ENCODE results near the gene FAM200A. TPM values are rescaled to one million over a fixed set of nuclear protein-coding genes. Genes with fewer than 3 reads are reported as not detected.
"Not testable (repeated sequence)": the region's sequence is repeated elsewhere in the genome, so short reads cannot be mapped to it uniquely, and the experiment has no call there.

FAM200A gene
- total RNA-seq, 6 experiments from 2014 or later, result 1.4 to 3.4 (median 2.3) TPM

- peaks cover 0 to 10% (median 2%) of the 10 kb centered on the region in 4 donors for H3K4me1 ChIP-seq
- intact Hi-C loops (cut with DNase I), result no loop called here
- H3K4me3 ChIP-seq, result peak overlapping the region in 1 of 3 donors; percentile 46
- DNase-seq (no peak), ATAC-seq (no peak)
- TF ChIP-seq POLR2A (IDR thresholded peaks at IDR 0.05), result no peak
- TF ChIP-seq, protein P1, sequence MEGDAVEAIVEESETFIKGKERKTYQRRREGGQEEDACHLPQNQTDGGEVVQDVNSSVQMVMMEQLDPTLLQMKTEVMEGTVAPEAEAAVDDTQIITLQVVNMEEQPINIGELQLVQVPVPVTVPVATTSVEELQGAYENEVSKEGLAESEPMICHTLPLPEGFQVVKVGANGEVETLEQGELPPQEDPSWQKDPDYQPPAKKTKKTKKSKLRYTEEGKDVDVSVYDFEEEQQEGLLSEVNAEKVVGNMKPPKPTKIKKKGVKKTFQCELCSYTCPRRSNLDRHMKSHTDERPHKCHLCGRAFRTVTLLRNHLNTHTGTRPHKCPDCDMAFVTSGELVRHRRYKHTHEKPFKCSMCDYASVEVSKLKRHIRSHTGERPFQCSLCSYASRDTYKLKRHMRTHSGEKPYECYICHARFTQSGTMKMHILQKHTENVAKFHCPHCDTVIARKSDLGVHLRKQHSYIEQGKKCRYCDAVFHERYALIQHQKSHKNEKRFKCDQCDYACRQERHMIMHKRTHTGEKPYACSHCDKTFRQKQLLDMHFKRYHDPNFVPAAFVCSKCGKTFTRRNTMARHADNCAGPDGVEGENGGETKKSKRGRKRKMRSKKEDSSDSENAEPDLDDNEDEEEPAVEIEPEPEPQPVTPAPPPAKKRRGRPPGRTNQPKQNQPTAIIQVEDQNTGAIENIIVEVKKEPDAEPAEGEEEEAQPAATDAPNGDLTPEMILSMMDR (IDR thresholded peaks at IDR 0.05), result no peak
- H3K27ac ChIP-seq, result no peak overlapping the region
- no peaks in the 10 kb centered on the region for H3K9me3 ChIP-seq
- no peaks in the 10 kb centered on the region for H3K27me3 ChIP-seq
- no peaks in the 10 kb centered on the region for H3K36me3 ChIP-seq
- WGBS (ENCODE audit: insufficient coverage, low coverage, low lambda C conversion rate, missing lambda C conversion rate), result 51% methylated on average over 10 of the region's 10 CpGs
Observed at GRCh38 chr7:99579281-99579955, 27.5 kb upstream of the FAM200A start.

DNA sequence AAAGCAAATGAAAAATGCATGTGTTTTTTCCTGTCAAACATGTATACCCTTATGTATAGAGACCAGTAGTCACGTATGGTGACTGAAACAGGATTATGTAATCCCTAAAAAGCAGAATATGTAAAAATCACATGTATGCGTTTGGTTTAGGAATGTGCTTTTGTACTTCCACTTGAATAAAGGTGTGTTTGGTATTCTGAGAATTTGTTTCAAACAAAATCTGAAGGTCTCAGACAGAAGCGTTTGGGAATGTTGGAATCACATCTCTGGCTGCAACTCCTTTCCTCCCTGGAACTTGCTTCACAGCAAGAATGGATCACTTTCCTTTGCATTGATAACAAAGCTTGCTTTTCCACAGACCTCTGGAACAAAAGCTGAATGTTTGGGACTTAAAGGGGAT is 24.3 kb upstream of the FAM200A start:
- TF ChIP-seq, protein P1 (IDR thresholded peaks at IDR 0.05), result no peak
- no peak for TF ChIP-seq POLR2A (IDR thresholded peaks at IDR 0.05)
- H3K27ac ChIP-seq, result no peak overlapping the region
- intact Hi-C loops (cut with DNase I), result no loop called here
- ATAC-seq (no peak), DNase-seq (no peak)
- no peaks in the 10 kb centered on the region for H3K27me3 ChIP-seq
- peaks cover 0 to 11% (median 2%) of the 10 kb centered on the region in 4 donors for H3K36me3 ChIP-seq
- H3K9me3 ChIP-seq, result no peaks in the 10 kb centered on the region
- peaks cover 0 to 10% (median 2%) of the 10 kb centered on the region in 4 donors for H3K4me1 ChIP-seq
- WGBS (ENCODE audit: insufficient coverage, low coverage, low lambda C conversion rate, missing lambda C conversion rate), result 76% methylated on average over 3 of the region's 3 CpGs
- H3K4me3 ChIP-seq, result no peak overlapping the region

DNA sequence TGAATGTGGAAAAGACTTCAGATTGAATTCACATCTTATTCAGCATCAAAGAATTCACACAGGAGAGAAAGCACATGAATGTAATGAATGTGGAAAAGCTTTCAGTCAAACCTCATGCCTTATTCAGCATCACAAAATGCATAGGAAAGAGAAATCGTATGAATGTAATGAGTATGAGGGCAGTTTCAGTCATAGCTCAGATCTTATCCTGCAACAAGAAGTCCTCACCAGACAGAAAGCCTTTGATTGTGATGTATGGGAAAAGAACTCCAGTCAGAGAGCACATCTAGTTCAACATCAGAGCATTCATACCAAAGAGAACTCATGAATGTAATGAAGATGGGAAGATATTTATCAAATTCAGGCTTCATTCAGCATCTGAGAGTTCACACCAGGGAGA is 21.3 kb upstream of the FAM200A start:
- TF ChIP-seq, protein P1 (IDR thresholded peaks at IDR 0.05), result no peak
- no peak for TF ChIP-seq POLR2A (IDR thresholded peaks at IDR 0.05)
- Histone ChIP-seq H3K9me3 (no peaks in the 10 kb centered on the region), H3K4me1 (no peaks in the 10 kb centered on the region), H3K4me3 (no peak overlapping the region), H3K27ac (no peak overlapping the region), H3K27me3 (no peaks in the 10 kb centered on the region), H3K36me3 (peaks cover 0 to 28% (median 4%) of the 10 kb centered on the region in 4 donors)
- ATAC-seq, result no peak
- WGBS (ENCODE audit: insufficient coverage, low coverage, low lambda C conversion rate, missing lambda C conversion rate), result 100% methylated on average over 1 of the region's 1 CpG
- intact Hi-C loops (cut with DNase I), result no loop called here
- no peak for DNase-seq

GRCh38 chr7:99571768-99572167 is 19.9 kb upstream of the FAM200A start:
- DNase-seq (no peak), ATAC-seq (peak; percentile 26 to 74 (median 38))
- peaks cover 0 to 28% (median 4%) of the 10 kb centered on the region in 4 donors for H3K36me3 ChIP-seq
- H3K9me3 ChIP-seq, result no peaks in the 10 kb centered on the region
- 89% methylated on average over 3 of the region's 3 CpGs for WGBS (ENCODE audit: insufficient coverage, low coverage, low lambda C conversion rate, missing lambda C conversion rate)
- no peak for TF ChIP-seq POLR2A (IDR thresholded peaks at IDR 0.05)
- TF ChIP-seq, protein P1 (IDR thresholded peaks at IDR 0.05), result no peak
- no peak overlapping the region for H3K4me3 ChIP-seq
- no peaks in the 10 kb centered on the region for H3K4me1 ChIP-seq
- H3K27me3 ChIP-seq, result no peaks in the 10 kb centered on the region
- intact Hi-C loops (cut with DNase I), result no loop called here
- H3K27ac ChIP-seq, result no peak overlapping the region

DNA sequence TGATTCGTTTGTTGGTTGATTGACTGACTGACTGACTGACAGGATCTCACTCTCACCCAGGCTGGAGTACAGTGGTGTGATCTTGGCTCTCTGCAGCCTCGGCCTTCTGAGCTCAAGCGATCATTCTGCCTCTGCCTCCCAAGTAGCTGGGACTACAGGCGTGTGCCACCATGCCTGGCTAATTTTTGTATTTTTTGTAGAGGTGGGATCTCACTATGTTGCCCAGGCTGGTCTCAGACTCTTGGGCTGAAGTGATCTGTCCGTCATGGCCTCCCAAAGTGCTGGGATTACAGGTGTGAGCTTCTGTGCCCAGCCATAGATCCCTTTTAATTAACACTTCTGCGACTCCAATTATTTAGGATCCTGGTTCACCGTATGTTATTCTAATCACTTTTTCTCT is 16.9 kb upstream of the FAM200A start:
- H3K27ac ChIP-seq; H3K4me1 ChIP-seq; H3K9me3 ChIP-seq; H3K27me3 ChIP-seq; H3K4me3 ChIP-seq; DNase-seq; intact Hi-C loops (cut with DNase I); ATAC-seq: not testable (repeated sequence)
- 96% methylated on average over 5 of the region's 7 CpGs for WGBS (ENCODE audit: insufficient coverage, low coverage, low lambda C conversion rate, missing lambda C conversion rate)
- H3K36me3 ChIP-seq, result peaks cover 0 to 49% (median 19%) of the 10 kb centered on the region in 4 donors

Measured in right lobe of liver (tissue), 6 donors.